Tibial nerve (tissue), 4 donors: ENCODE measurements around the gene SMIM44. TPM values are rescaled to one million over a fixed set of nuclear protein-coding genes. Genes with fewer than 3 reads are reported as not detected.

ENCODE experiments used
- DNase-seq, 2 donors: peaks; one replicate each; pipeline ENCODE4 v3.0.0-alpha.2; 2019; ENCODE audit warnings: low spot score in 2 of 2
- H3K27ac ChIP-seq, 4 donors: fragments of 200-600 bp; sonication (generic) in 3 of 4; one replicate each; pipeline ENCODE4 v1.5.1; 2017 to 2019; ENCODE audit warnings: mild to moderate bottlenecking in 1 of 4
- H3K27me3 ChIP-seq, 2 donors: fragments of 200-600 bp; sonication (generic) in 1 of 2; one replicate each; pipeline versions ENCODE4 v1.5.1 to v1.6.0; 2017 to 2019
- H3K36me3 ChIP-seq, 3 donors: fragments of 200-600 bp; sonication (generic); one replicate each; pipeline ENCODE4 v1.5.1; 2018 to 2019
- H3K4me1 ChIP-seq, 4 donors: fragments of 200-600 bp; sonication (generic) in 3 of 4; one replicate each; pipeline ENCODE4 v1.5.1; 2017 to 2019
- H3K4me3 ChIP-seq, 4 donors: fragments of 200-600 bp; sonication (generic) in 3 of 4; one replicate each; pipeline ENCODE4 v1.5.1; 2017 to 2019; ENCODE audit warnings: mild to moderate bottlenecking in 1 of 4, moderate library complexity in 1 of 4
- H3K9me3 ChIP-seq, 4 donors: fragments of 200-600 bp; sonication (generic) in 3 of 4; one replicate each; pipeline ENCODE4 v1.5.1; 2017 to 2019
- EP300 ChIP-seq, 2 donors: sonication (generic); formaldehyde crosslinking; IDR thresholded peaks; one replicate each; pipeline ENCODE4 v1.6.1; 2017; ENCODE audit warnings: antibody characterized with exemption in 2 of 2, mild to moderate bottlenecking in 1 of 2
- POLR2A ChIP-seq, 2 donors: fragments of 450-650 bp; IDR thresholded peaks; one replicate each; pipeline ENCODE4 v1.6.1; 2017; ENCODE audit warnings: antibody characterized with exemption in 2 of 2, mild to moderate bottlenecking in 2 of 2, moderate library complexity in 2 of 2
- WGBS, 2 donors: methylation state at CpG; one replicate each; pipeline ENCODE4 v1.1.5; 2018; 5-methylcytosine and 5-hydroxymethylcytosine counted together
- total RNA-seq, 4 donors: library from RNA; depleted of rRNA; stranded (reverse); fragments of >200 nt; gene quantifications; one replicate each; pipeline ENCODE4 v1.1.0, GENCODE V29; 2016
- TF ChIP-seq, protein P1 (sequence below), 5 experiments: fragments of 200-600 bp in 3 of 5; fragments of 450-650 bp in 2 of 5; sonication (generic) in 3 of 5; IDR thresholded peaks; one replicate each; pipeline ENCODE4 v1.5.1; 2016 to 2019; ENCODE audit warnings: antibody characterized with exemption in 5 of 5, mild to moderate bottlenecking in 3 of 5, moderate library complexity in 2 of 5

The SMIM44 gene
- total RNA-seq, 4 donors from 2014 or later = not detected

DNA sequence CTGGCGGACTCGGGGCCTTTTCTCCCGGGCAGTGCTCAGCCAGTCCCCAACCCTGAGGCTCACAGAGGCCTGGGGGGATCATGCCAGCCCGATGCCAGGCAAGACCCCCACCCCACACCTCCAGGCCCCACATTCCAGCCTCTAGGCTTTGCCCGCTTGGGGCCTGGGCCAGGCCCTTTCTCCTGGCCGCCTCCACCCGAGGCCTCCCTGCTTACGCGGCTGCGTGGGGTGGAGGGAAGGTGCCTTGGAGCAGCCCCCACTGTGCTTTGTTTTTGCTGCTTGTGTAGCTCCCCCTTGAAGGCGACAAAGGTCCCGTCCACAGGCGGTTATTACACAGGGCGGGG is 41.3 kb downstream of the SMIM44 start:
- Histone ChIP-seq H3K4me1 (peaks cover 0 to 60% (median 20%) of the 10 kb centered on the region in 4 donors), H3K36me3 (peaks cover 0 to 57% (median 0%) of the 10 kb centered on the region in 3 donors), H3K9me3 (no peaks in the 10 kb centered on the region), H3K27me3 (no peaks in the 10 kb centered on the region), H3K27ac (peak overlapping the region; percentile 19 to 72 (median 46)), H3K4me3 (no peak overlapping the region)
- WGBS, 2 donors = 57 to 60% methylated on average over 14 of the region's 14 CpGs
- TF ChIP-seq POLR2A (IDR thresholded peaks at IDR 0.05) = no peak
- TF ChIP-seq EP300 (IDR thresholded peaks at IDR 0.05) = no peak
- TF ChIP-seq, protein P1, sequence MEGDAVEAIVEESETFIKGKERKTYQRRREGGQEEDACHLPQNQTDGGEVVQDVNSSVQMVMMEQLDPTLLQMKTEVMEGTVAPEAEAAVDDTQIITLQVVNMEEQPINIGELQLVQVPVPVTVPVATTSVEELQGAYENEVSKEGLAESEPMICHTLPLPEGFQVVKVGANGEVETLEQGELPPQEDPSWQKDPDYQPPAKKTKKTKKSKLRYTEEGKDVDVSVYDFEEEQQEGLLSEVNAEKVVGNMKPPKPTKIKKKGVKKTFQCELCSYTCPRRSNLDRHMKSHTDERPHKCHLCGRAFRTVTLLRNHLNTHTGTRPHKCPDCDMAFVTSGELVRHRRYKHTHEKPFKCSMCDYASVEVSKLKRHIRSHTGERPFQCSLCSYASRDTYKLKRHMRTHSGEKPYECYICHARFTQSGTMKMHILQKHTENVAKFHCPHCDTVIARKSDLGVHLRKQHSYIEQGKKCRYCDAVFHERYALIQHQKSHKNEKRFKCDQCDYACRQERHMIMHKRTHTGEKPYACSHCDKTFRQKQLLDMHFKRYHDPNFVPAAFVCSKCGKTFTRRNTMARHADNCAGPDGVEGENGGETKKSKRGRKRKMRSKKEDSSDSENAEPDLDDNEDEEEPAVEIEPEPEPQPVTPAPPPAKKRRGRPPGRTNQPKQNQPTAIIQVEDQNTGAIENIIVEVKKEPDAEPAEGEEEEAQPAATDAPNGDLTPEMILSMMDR (IDR thresholded peaks at IDR 0.05) = no peak
- DNase-seq = no peak

DNA sequence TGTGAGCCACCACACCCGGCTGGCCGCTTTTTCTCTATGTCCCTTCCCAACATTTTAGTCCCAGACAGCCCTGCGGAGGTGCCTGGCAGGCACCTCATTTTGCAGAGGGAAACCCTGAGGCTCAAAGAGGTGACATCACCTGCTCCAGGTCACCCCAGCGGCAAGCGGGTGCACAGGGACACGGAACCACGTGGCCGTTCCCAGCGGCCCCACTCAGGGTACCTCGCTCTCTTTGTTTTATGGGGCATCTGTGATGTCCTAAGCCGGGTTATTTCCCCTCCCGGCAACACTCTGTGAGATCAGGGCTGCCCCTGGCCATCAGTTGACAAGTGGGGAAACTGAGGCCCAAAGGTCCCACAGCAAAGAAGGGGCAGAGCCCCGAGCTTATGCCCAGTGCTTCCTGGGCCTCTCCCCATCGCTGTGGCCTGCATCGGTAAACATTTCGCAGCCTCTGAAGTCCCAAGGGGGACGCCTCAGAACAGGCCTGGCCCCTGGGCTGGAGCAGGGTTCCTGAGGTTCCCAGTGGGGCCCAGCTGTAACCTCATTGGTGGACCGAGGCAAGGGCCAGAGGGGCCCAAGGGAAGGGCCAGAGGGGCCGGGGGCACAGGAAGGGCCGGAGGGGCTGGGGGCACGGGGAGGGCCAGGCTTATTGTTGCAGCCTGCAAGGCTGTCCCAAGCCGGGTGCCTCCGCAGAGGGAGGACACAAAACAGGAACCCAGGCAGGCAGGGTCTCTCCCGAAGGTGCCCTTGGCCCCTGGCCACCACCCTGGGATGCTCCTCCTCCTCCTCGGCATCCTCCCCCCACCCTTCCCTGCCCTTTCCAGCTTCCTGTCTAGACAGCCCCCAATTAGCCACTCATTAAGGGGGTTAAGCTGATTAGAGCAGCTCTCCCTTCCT is 41.9 kb downstream of the SMIM44 start:
- DNase-seq = no peak
- peaks cover 0 to 63% (median 3%) of the 10 kb centered on the region in 3 donors for H3K36me3 ChIP-seq
- peaks cover 0 to 60% (median 20%) of the 10 kb centered on the region in 4 donors for H3K4me1 ChIP-seq
- WGBS, 2 donors = 69 to 72% methylated on average over 20 to 25 of the region's 25 CpGs
- H3K27me3 ChIP-seq = no peaks in the 10 kb centered on the region
- TF ChIP-seq, protein P1 (IDR thresholded peaks at IDR 0.05) = no peak
- TF ChIP-seq POLR2A (IDR thresholded peaks at IDR 0.05) (no peak), EP300 (IDR thresholded peaks at IDR 0.05) (no peak)
- H3K9me3 ChIP-seq = no peaks in the 10 kb centered on the region
- H3K4me3 ChIP-seq = no peak overlapping the region
- H3K27ac ChIP-seq = peak overlapping the region; percentile 19 to 72 (median 46)

DNA sequence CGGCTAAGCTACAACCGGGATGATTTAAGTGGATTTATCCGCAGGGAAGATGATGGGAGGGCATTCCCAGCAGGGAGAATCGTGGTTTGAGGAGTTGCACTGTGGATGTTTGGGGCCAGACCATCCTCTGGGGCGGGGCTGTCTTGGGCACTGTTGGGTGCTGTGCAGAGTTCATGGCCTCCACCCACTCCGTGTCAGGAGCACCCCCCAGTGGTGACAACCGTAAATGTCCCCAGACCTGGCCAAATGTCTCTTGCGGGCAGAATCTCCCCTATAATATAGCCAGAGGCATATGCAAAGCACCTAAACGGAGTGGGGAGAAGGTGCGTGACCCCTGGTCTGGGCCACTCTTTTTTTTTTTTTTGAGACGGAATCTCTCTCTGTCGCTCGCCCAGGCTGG is 43.2 kb downstream of the SMIM44 start:
- H3K4me1 ChIP-seq = peaks cover 0 to 57% (median 27%) of the 10 kb centered on the region in 4 donors
- peaks cover 0 to 55% (median 3%) of the 10 kb centered on the region in 3 donors for H3K36me3 ChIP-seq
- H3K27me3 ChIP-seq = no peaks in the 10 kb centered on the region
- 71 to 75% methylated on average over 13 of the region's 13 CpGs for WGBS, 2 donors
- no peak overlapping the region for H3K4me3 ChIP-seq
- TF ChIP-seq EP300 (IDR thresholded peaks at IDR 0.05) (no peak), POLR2A (IDR thresholded peaks at IDR 0.05) (no peak)
- TF ChIP-seq, protein P1 (IDR thresholded peaks at IDR 0.05) = peak in 4 of 5 experiments; percentile 17 to 39 (median 32)
- H3K27ac ChIP-seq = no peak overlapping the region
- peak in 1 of 2 donors; percentile 50 for DNase-seq
- no peaks in the 10 kb centered on the region for H3K9me3 ChIP-seq

DNA sequence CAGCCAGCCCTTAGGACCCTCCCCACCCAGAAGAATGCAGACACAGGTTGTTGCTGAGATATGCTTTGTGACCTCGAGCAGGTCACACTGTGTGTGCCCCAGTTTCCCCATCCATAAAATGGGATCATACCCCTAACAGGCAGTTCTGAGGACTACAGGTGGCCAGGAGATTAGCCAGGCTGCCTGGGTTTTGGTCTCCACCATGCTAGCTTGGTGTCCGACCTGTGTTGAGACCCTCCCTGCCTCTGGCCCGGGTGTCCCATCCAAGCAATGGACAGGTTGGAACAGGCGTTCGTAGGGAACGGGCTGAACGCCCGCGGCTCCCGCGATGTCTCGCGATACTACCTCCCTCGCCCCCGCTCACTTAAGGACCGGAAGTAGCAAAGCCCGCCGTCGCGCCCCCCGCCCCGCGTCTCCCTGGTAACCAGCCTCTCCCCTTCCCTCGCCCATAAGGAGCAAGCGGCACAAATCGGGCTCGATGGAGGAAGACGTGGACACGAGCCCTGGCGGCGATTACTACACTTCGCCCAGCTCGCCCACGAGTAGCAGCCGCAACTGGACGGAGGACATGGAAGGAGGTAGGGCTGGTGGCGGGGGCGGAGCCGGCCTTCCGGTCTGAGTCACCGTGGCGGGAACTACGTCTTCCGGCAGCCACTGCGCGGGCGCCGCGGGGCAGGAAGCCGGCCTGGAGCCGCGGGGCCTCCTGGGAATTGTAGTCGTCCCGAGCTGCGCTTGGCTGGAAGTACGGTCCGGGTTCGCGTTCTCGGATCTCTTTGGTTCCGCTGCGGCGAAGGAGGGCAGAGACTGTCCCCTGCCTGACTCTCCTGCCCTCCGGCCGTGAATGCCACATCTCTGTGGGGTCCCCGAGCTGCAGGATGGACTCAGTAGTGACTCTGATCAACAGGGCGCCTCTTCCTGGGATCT is 48.3 kb downstream of the SMIM44 start:
- WGBS, 2 donors = 3 to 6% methylated on average over 28 to 50 of the region's 67 CpGs
- TF ChIP-seq POLR2A (IDR thresholded peaks at IDR 0.05) = peak in 1 of 2 donors; percentile 46
- peak; percentile 83 to 94 for TF ChIP-seq EP300 (IDR thresholded peaks at IDR 0.05)
- TF ChIP-seq, protein P1 (IDR thresholded peaks at IDR 0.05) = peak in 1 of 5 experiments; percentile 33
- Histone ChIP-seq H3K36me3 (peaks cover 3 to 50% (median 5%) of the 10 kb centered on the region in 3 donors), H3K27me3 (no peaks in the 10 kb centered on the region), H3K4me3 (peak overlapping the region; percentile 35 to 58 (median 47)), H3K27ac (peak overlapping the region; percentile 76 to 92 (median 87)), H3K9me3 (no peaks in the 10 kb centered on the region), H3K4me1 (peaks cover 0 to 59% (median 22%) of the 10 kb centered on the region in 4 donors)
- DNase-seq = peak; percentile 87 to 90
